Cardiac muscle cell (in vitro differentiated cells and primary cell): ENCODE data around the gene COX5A. TPM values are rescaled to one million over a fixed set of nuclear protein-coding genes. Genes with fewer than 3 reads are reported as not detected.
A peak's percentile ranks its signal among the peaks of the same experiment; 100 is the strongest.

Experiments used
- DNase-seq, 2 donors: peaks; one replicate each; pipeline versions ENCODE4 v3.0.0 to v3.0.0-alpha.2; 2010 to 2017; ENCODE audit warnings: low read depth in 1 of 2, low spot score in 1 of 2
- H3K27ac ChIP-seq: fragments of 200-600 bp; sonication (generic); 2 replicates; pipeline ENCODE4 v1.5.1; 2016
- H3K27me3 ChIP-seq: fragments of 200-600 bp; sonication (generic); 2 replicates; pipeline ENCODE4 v1.6.0; 2016; ENCODE audit warnings: control low read depth
- H3K36me3 ChIP-seq: fragments of 200-600 bp; sonication (generic); 2 replicates; pipeline ENCODE4 v1.5.1; 2016; ENCODE audit warnings: control low read depth
- H3K4me1 ChIP-seq: fragments of 200-600 bp; sonication (generic); 2 replicates; pipeline ENCODE4 v1.8.1; 2017; ENCODE audit warnings: low read depth, mild to moderate bottlenecking, mixed run types
- H3K4me3 ChIP-seq: fragments of 200-600 bp; sonication (generic); 2 replicates; pipeline ENCODE4 v1.5.1; 2016; ENCODE audit warnings: mild to moderate bottlenecking
- H3K9me3 ChIP-seq: fragments of 200-600 bp; sonication (generic); 2 replicates; pipeline ENCODE4 v1.5.1; 2017; ENCODE audit warnings: low read depth, mild to moderate bottlenecking, control low read depth
- CTCF ChIP-seq: IDR thresholded peaks from 2 replicates; pipeline ENCODE4 v1.5.1; 2012; ENCODE audit warnings: low read depth, mild to moderate bottlenecking, low read length
- polyA plus RNA-seq: library from polyadenylated mRNA; unstranded; fragments of >200 nt; fragmentation: Nextera tagmentation; extraction: Ambion mirVana; gene quantifications from 2 replicates; pipeline ENCODE4 v1.2.1, GENCODE V29; 2016
- total RNA-seq: library from RNA; depleted of rRNA; stranded (reverse); fragments of >200 nt; gene quantifications from 2 replicates; pipeline ENCODE4 v1.2.3, GENCODE V29; 2016

Gene COX5A
- total and polyA plus RNA-seq, 2 experiments from 2014 or later, result 285 to 1,489 TPM

DNA sequence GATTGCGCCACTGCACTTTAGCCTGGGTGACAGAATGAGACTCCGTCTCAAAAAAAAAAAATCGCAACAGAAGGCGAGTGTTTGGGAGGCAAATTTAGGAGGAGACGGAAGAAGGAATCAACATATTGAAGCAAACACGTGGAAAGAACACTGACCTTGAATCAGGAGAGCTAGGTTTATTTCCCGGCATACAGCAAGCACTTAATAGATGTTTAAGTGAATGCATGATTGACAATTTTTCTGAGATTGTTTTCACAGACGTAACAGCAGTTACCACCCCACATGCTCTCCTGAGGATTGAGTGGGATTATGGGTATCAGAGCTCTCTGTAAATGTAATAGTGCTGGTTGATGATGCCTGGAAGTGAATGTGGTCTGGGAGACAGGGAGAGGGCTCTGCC lies 24.3 kb upstream of the COX5A start:
- Histone ChIP-seq H3K4me3 (no peak overlapping the region), H3K36me3 (no peaks in the 10 kb centered on the region), H3K27me3 (peaks cover 37% of the 10 kb centered on the region), H3K4me1 (peaks cover 4% of the 10 kb centered on the region), H3K9me3 (no peaks in the 10 kb centered on the region), H3K27ac (no peak overlapping the region)
- no peak for DNase-seq
- no peak for TF ChIP-seq CTCF

GRCh38 chr15:74961616-74962015 lies 23.7 kb upstream of the COX5A start:
- no peak for DNase-seq
- Histone ChIP-seq H3K27me3 (peaks cover 38% of the 10 kb centered on the region), H3K9me3 (no peaks in the 10 kb centered on the region), H3K27ac (no peak overlapping the region), H3K4me1 (peaks cover 4% of the 10 kb centered on the region), H3K36me3 (no peaks in the 10 kb centered on the region), H3K4me3 (no peak overlapping the region)
- no peak for TF ChIP-seq CTCF

DNA sequence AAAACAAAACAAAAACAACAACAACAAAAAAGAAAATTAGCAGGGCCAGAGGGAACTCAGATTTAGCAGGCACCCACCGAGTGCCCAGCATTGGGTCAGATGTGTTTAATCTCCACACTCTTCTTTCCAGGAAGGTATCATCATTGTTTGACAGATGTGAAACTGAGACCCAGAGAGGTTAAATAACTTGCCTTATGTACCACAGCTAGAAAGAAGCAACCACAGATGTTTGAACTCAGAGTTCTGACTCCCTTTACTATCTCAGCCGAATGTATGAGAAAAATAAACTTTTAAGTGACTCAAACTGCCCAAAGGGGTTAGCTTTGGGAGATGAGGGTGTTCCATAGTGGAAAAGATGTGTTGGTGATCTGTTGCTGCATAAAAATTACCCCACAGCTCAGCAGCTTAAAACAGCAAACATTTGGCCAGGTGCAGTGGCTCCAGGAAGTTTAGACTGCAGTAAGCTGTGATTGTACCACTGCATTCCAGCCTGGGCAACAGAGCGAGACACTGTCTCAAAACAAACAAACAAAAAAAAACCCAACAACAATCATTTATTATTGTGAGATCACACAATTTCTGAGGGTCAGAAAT lies 23.2 kb upstream of the COX5A start:
- Histone ChIP-seq H3K27me3 (peaks cover 38% of the 10 kb centered on the region), H3K27ac (no peak overlapping the region), H3K4me1 (peaks cover 4% of the 10 kb centered on the region), H3K9me3 (no peaks in the 10 kb centered on the region), H3K4me3 (no peak overlapping the region), H3K36me3 (no peaks in the 10 kb centered on the region)
- no peak for TF ChIP-seq CTCF
- DNase-seq, result no peak

DNA sequence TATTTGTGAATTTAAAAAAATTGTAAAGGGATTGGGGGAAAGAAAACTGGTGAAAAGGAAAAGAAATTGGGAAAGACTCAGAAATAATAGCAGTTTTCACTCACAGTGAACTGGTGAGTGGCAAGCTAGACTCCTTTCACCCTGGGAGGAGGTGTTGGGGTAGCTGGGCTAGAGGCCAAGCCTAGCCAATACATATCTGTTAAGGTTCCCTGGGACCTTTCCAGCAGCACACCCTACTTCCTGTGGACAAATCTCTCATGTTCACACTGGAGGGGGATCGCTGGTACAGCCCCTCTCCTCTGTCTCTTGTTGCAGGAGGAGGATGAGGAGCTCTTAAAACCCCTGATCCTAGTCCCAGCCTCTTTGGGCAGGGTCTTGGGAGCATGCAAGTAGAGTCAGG lies 22.4 kb upstream of the COX5A start:
- DNase-seq, result no peak
- Histone ChIP-seq H3K4me3 (no peak overlapping the region), H3K27ac (no peak overlapping the region), H3K27me3 (peaks cover 38% of the 10 kb centered on the region), H3K9me3 (no peaks in the 10 kb centered on the region), H3K4me1 (peaks cover 10% of the 10 kb centered on the region), H3K36me3 (no peaks in the 10 kb centered on the region)
- no peak for TF ChIP-seq CTCF

DNA sequence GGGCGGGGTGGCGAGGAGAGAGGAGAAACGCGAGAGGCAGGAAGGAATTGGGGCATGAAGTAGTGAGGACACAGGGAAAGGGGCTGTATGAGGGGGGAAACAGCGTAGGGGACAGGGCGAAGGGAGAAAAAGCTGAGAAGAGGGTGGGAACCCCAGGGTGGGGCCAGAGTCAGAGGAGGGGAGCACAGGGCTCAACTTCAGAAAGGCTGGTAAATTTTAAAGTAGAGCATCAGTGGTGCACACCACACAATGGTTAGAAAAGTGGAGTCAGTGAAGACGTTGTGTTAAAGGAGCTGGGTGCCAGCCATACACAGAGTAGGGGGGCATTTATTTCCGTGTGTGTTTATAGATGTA lies 21.7 kb upstream of the COX5A start:
- no peak for TF ChIP-seq CTCF
- Histone ChIP-seq H3K27me3 (peaks cover 38% of the 10 kb centered on the region), H3K4me1 (peaks cover 17% of the 10 kb centered on the region), H3K4me3 (peak overlapping the region; percentile 13), H3K36me3 (no peaks in the 10 kb centered on the region), H3K27ac (no peak overlapping the region), H3K9me3 (no peaks in the 10 kb centered on the region)
- no peak for DNase-seq
